ENCODE data around the gene CHST9.
"Not testable (repeated sequence)": the region's sequence is repeated elsewhere in the genome, so short reads cannot be mapped to it uniquely, and the experiment has no call there.

Gene CHST9

GRCh38 chr18:27121108-27121507, 64.0 kb downstream of the CHST9 start:
- Histone ChIP-seq H3K36me3 (ENCODE audit: control insufficient read depth, insufficient read depth, low read length) (no peaks in the 10 kb centered on the region), H3K4me3 (ENCODE audit: low read depth, low read length) (no peak overlapping the region), H3K27me3 (ENCODE audit: control insufficient read depth, insufficient read depth, low read length) (no peaks in the 10 kb centered on the region), H3K9me3 (ENCODE audit: control insufficient read depth, insufficient read depth, low read length) (no peaks in the 10 kb centered on the region), H3K9ac (ENCODE audit: low read depth, low read length) (no peak overlapping the region), H3K4me1 (ENCODE audit: control insufficient read depth, insufficient read depth, low read length) (peaks cover 23% of the 10 kb centered on the region)

GRCh38 chr18:27120246-27120645, 64.9 kb downstream of the CHST9 start:
- Histone ChIP-seq H3K4me1 (ENCODE audit: control insufficient read depth, insufficient read depth, low read length) (peaks cover 17% of the 10 kb centered on the region), H3K9me3 (ENCODE audit: control insufficient read depth, insufficient read depth, low read length) (no peaks in the 10 kb centered on the region), H3K36me3 (ENCODE audit: control insufficient read depth, insufficient read depth, low read length) (no peaks in the 10 kb centered on the region), H3K4me3 (ENCODE audit: low read depth, low read length) (no peak overlapping the region), H3K27me3 (ENCODE audit: control insufficient read depth, insufficient read depth, low read length) (no peaks in the 10 kb centered on the region), H3K9ac (ENCODE audit: low read depth, low read length) (no peak overlapping the region)

GRCh38 chr18:27118973-27119372, 66.1 kb downstream of the CHST9 start:
- no peaks in the 10 kb centered on the region for H3K36me3 ChIP-seq (ENCODE audit: control insufficient read depth, insufficient read depth, low read length)
- no peaks in the 10 kb centered on the region for H3K27me3 ChIP-seq (ENCODE audit: control insufficient read depth, insufficient read depth, low read length)
- peaks cover 6% of the 10 kb centered on the region for H3K4me1 ChIP-seq (ENCODE audit: control insufficient read depth, insufficient read depth, low read length)
- H3K4me3 ChIP-seq (ENCODE audit: low read depth, low read length), result no peak overlapping the region
- H3K9ac ChIP-seq (ENCODE audit: low read depth, low read length), result no peak overlapping the region
- no peaks in the 10 kb centered on the region for H3K9me3 ChIP-seq (ENCODE audit: control insufficient read depth, insufficient read depth, low read length)

- Histone ChIP-seq H3K4me1 (ENCODE audit: control insufficient read depth, insufficient read depth, low read length) (peaks cover 3% of the 10 kb centered on the region), H3K4me3 (ENCODE audit: low read depth, low read length) (no peak overlapping the region), H3K9ac (ENCODE audit: low read depth, low read length) (no peak overlapping the region), H3K9me3 (ENCODE audit: control insufficient read depth, insufficient read depth, low read length) (no peaks in the 10 kb centered on the region), H3K36me3 (ENCODE audit: control insufficient read depth, insufficient read depth, low read length) (no peaks in the 10 kb centered on the region), H3K27me3 (ENCODE audit: control insufficient read depth, insufficient read depth, low read length) (no peaks in the 10 kb centered on the region)
These were observed 70.3 kb downstream of the CHST9 start for GRCh38 chr18:27114842-27115241.

- no peak overlapping the region for H3K9ac ChIP-seq (ENCODE audit: low read depth, low read length)
- H3K4me3 ChIP-seq (ENCODE audit: low read depth, low read length), result no peak overlapping the region
- H3K27me3 ChIP-seq (ENCODE audit: control insufficient read depth, insufficient read depth, low read length), result no peaks in the 10 kb centered on the region
- H3K4me1 ChIP-seq (ENCODE audit: control insufficient read depth, insufficient read depth, low read length), result peaks cover 3% of the 10 kb centered on the region
- no peaks in the 10 kb centered on the region for H3K36me3 ChIP-seq (ENCODE audit: control insufficient read depth, insufficient read depth, low read length)
- no peaks in the 10 kb centered on the region for H3K9me3 ChIP-seq (ENCODE audit: control insufficient read depth, insufficient read depth, low read length)
These were observed 71.8 kb downstream of the CHST9 start for GRCh38 chr18:27113358-27113757.

- H3K9me3 ChIP-seq (ENCODE audit: control insufficient read depth, insufficient read depth, low read length), result no peaks in the 10 kb centered on the region
- no peak overlapping the region for H3K9ac ChIP-seq (ENCODE audit: low read depth, low read length)
- no peak overlapping the region for H3K4me3 ChIP-seq (ENCODE audit: low read depth, low read length)
- H3K27me3 ChIP-seq (ENCODE audit: control insufficient read depth, insufficient read depth, low read length), result no peaks in the 10 kb centered on the region
- H3K4me1 ChIP-seq (ENCODE audit: control insufficient read depth, insufficient read depth, low read length), result peaks cover 3% of the 10 kb centered on the region
- no peaks in the 10 kb centered on the region for H3K36me3 ChIP-seq (ENCODE audit: control insufficient read depth, insufficient read depth, low read length)
These were observed 74.8 kb downstream of the CHST9 start for GRCh38 chr18:27110319-27110718.

- Histone ChIP-seq H3K36me3 (ENCODE audit: control insufficient read depth, insufficient read depth, low read length) (no peaks in the 10 kb centered on the region), H3K9ac (ENCODE audit: low read depth, low read length) (no peak overlapping the region), H3K4me3 (ENCODE audit: low read depth, low read length) (no peak overlapping the region), H3K9me3 (ENCODE audit: control insufficient read depth, insufficient read depth, low read length) (no peaks in the 10 kb centered on the region), H3K4me1 (ENCODE audit: control insufficient read depth, insufficient read depth, low read length) (peaks cover 4% of the 10 kb centered on the region), H3K27me3 (ENCODE audit: control insufficient read depth, insufficient read depth, low read length) (no peaks in the 10 kb centered on the region)
These were observed 75.7 kb downstream of the CHST9 start for GRCh38 chr18:27109451-27109850.

- H3K4me3 ChIP-seq (ENCODE audit: low read depth, low read length), result no peak overlapping the region
- H3K36me3 ChIP-seq (ENCODE audit: control insufficient read depth, insufficient read depth, low read length), result no peaks in the 10 kb centered on the region
- H3K27me3 ChIP-seq (ENCODE audit: control insufficient read depth, insufficient read depth, low read length), result no peaks in the 10 kb centered on the region
- H3K9ac ChIP-seq (ENCODE audit: low read depth, low read length), result no peak overlapping the region
- no peaks in the 10 kb centered on the region for H3K9me3 ChIP-seq (ENCODE audit: control insufficient read depth, insufficient read depth, low read length)
- H3K4me1 ChIP-seq (ENCODE audit: control insufficient read depth, insufficient read depth, low read length), result peaks cover 4% of the 10 kb centered on the region
These were observed 76.3 kb downstream of the CHST9 start for GRCh38 chr18:27108842-27109241.

GRCh38 chr18:27104743-27105142, 80.4 kb downstream of the CHST9 start:
- Histone ChIP-seq H3K9ac (ENCODE audit: low read depth, low read length) (no peak overlapping the region), H3K9me3 (ENCODE audit: control insufficient read depth, insufficient read depth, low read length) (no peaks in the 10 kb centered on the region), H3K36me3 (ENCODE audit: control insufficient read depth, insufficient read depth, low read length) (no peaks in the 10 kb centered on the region), H3K4me3 (ENCODE audit: low read depth, low read length) (no peak overlapping the region), H3K4me1 (ENCODE audit: control insufficient read depth, insufficient read depth, low read length) (peaks cover 4% of the 10 kb centered on the region), H3K27me3 (ENCODE audit: control insufficient read depth, insufficient read depth, low read length) (no peaks in the 10 kb centered on the region)

- Histone ChIP-seq H3K9ac (ENCODE audit: low read depth, low read length) (no peak overlapping the region), H3K9me3 (ENCODE audit: control insufficient read depth, insufficient read depth, low read length) (no peaks in the 10 kb centered on the region), H3K4me1 (ENCODE audit: control insufficient read depth, insufficient read depth, low read length) (no peaks in the 10 kb centered on the region), H3K4me3 (ENCODE audit: low read depth, low read length) (no peak overlapping the region), H3K36me3 (ENCODE audit: control insufficient read depth, insufficient read depth, low read length) (no peaks in the 10 kb centered on the region), H3K27me3 (ENCODE audit: control insufficient read depth, insufficient read depth, low read length) (no peaks in the 10 kb centered on the region)
These were observed 90.5 kb downstream of the CHST9 start for GRCh38 chr18:27094621-27095020.

- not testable (repeated sequence) for H3K4me1 ChIP-seq (ENCODE audit: control insufficient read depth, insufficient read depth, low read length); H3K4me3 ChIP-seq (ENCODE audit: low read depth, low read length); H3K36me3 ChIP-seq (ENCODE audit: control insufficient read depth, insufficient read depth, low read length); H3K9me3 ChIP-seq (ENCODE audit: control insufficient read depth, insufficient read depth, low read length); H3K9ac ChIP-seq (ENCODE audit: low read depth, low read length); H3K27me3 ChIP-seq (ENCODE audit: control insufficient read depth, insufficient read depth, low read length)
These were observed 91.8 kb downstream of the CHST9 start for GRCh38 chr18:27093290-27093689.

GRCh38 chr18:27081701-27082100, 103.4 kb downstream of the CHST9 start:
- no peak overlapping the region for H3K4me3 ChIP-seq (ENCODE audit: low read depth, low read length)
- H3K27me3 ChIP-seq (ENCODE audit: control insufficient read depth, insufficient read depth, low read length), result no peaks in the 10 kb centered on the region
- no peaks in the 10 kb centered on the region for H3K36me3 ChIP-seq (ENCODE audit: control insufficient read depth, insufficient read depth, low read length)
- no peak overlapping the region for H3K9ac ChIP-seq (ENCODE audit: low read depth, low read length)
- H3K4me1 ChIP-seq (ENCODE audit: control insufficient read depth, insufficient read depth, low read length), result no peaks in the 10 kb centered on the region
- no peaks in the 10 kb centered on the region for H3K9me3 ChIP-seq (ENCODE audit: control insufficient read depth, insufficient read depth, low read length)

- H3K9me3 ChIP-seq (ENCODE audit: control insufficient read depth, insufficient read depth, low read length), result no peaks in the 10 kb centered on the region
- no peak overlapping the region for H3K9ac ChIP-seq (ENCODE audit: low read depth, low read length)
- H3K27me3 ChIP-seq (ENCODE audit: control insufficient read depth, insufficient read depth, low read length), result no peaks in the 10 kb centered on the region
- H3K4me3 ChIP-seq (ENCODE audit: low read depth, low read length), result no peak overlapping the region
- no peaks in the 10 kb centered on the region for H3K4me1 ChIP-seq (ENCODE audit: control insufficient read depth, insufficient read depth, low read length)
- H3K36me3 ChIP-seq (ENCODE audit: control insufficient read depth, insufficient read depth, low read length), result no peaks in the 10 kb centered on the region
These were observed 109.3 kb downstream of the CHST9 start for GRCh38 chr18:27075828-27076227.

Measured in iPS-15b (cell line).